ENCODE results near the gene SLC19A2. TPM values are rescaled to one million over a fixed set of nuclear protein-coding genes. Genes with fewer than 3 reads are reported as not detected.

Gene SLC19A2
- total and polyA plus RNA-seq, 7 experiments from 2014 or later = 0.53 to 5.9 (median 3.8) TPM

DNA sequence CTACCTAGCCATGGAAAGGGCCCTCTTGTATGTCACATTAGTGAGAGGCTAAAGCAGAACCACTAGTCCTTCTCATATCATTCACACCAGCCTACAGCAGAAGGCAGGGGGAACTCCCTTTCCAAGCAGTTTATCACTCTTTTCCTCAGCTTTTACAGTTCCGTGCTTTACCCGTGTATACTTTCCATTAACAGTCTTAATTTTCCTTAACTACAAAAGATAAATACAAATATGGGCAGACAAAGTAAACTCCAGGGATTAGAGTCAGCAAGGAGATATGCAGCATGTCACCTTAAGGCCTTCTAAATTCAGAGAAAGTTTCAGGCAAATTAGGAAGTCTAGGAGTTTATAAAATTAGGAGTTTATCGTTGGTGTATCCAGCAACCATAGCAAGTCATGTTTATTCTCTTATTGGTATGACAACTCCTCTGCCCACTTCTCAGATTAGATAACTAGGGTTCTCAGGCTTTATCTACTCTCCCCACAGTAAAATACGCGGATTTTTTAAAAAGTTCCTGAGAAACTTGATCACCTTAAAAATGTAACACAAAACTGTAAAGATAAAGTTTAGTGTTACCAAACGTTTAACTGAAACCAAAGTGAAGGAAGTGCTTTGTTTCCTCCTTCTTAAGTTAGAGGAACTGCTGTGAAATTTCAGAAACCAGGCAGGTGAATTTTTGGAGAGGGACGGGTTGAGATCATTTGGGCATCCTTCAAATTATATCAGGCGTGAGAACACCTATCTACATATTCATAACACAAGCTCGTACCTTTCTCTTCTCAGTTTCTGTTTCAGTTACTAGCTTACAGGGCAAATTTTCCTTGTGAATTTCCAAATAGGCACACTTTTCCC is 42.7 kb upstream of the SLC19A2 start:
- Mint-ChIP-seq H3K4me1 (peaks cover 0 to 18% (median 10%) of the 10 kb centered on the region in 7 donors), H3K27ac (peak overlapping the region in 1 of 9 donors; percentile 43), H3K9me3 (no peaks in the 10 kb centered on the region), H3K36me3 (peaks cover 0 to 16% (median 3%) of the 10 kb centered on the region in 5 donors), H3K4me3 (peak overlapping the region in 7 of 10 donors; percentile 3 to 56 (median 44)), H3K27me3 (no peaks in the 10 kb centered on the region)
- Histone ChIP-seq H3K36me3 (ENCODE audit: control insufficient read depth in 2 of 3, insufficient read depth in 3 of 3, low read length in 3 of 3) (no peaks in the 10 kb centered on the region), H3K4me1 (ENCODE audit: control insufficient read depth in 2 of 2, insufficient read depth in 2 of 2, low read length in 2 of 2) (no peaks in the 10 kb centered on the region), H3K27ac (ENCODE audit: low read depth, low read length) (no peak overlapping the region), H3K27me3 (ENCODE audit: control insufficient read depth in 2 of 2, insufficient read depth in 2 of 2, low read length in 2 of 2) (no peaks in the 10 kb centered on the region), H3K4me3 (ENCODE audit: low read length) (no peak overlapping the region), H3K9me3 (ENCODE audit: control insufficient read depth in 2 of 3, low read length in 3 of 3) (no peaks in the 10 kb centered on the region)
- ATAC-seq (no peak), DNase-seq (no peak)
- ChIA-PET CTCF (interaction anchor here (0.6 to 1.4 kb wide), 3 partner anchors 21 to 1185 kb away, joined by 3 read pairs; no protein-coding TSS in a partner anchor), POLR2A (no interaction called here)
- intact Hi-C loops (cut with micrococcal nuclease) = no loop called here

DNA sequence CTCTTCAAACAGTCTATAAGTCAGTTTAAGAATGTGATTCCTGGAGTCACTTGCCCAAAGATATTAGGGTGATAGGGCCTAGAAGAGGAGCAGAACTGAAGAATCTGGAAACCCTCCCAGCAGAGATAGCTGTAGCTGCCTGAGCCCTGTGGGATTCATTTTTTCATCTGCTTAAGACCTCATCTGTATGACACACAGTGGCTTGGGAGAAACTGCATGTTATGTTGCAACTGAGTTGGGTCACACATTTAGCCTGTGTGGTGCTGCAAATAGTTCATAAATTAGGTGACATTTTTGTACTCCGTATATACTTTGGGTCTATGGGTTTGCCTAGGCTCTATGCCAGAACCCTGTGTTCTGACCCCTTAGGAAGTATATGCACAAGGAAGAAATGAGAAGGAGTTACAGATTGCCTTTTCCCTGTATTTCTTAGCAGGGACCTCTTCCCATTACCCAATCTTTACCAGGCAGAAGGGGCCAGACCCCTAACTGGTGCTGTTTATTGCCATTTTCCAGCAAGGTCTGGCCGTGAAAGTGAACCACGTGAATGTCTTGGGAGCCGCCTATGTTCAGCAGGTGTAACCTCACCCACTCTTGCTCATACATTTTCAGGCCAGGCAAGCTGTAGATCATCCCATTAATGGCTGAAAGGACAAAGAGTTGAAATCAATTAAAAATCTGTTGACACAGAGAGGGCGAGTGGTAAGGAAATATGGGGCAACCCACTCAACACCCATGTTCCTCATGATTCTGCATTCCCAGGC is 41.9 kb upstream of the SLC19A2 start:
- H3K4me3 Mint-ChIP-seq = no peak overlapping the region
- no peak overlapping the region for H3K27ac ChIP-seq (ENCODE audit: low read depth, low read length)
- DNase-seq = no peak
- intact Hi-C loops (cut with micrococcal nuclease) = no loop called here
- ChIA-PET POLR2A (no interaction called here), CTCF (no interaction called here)
- H3K36me3 ChIP-seq (ENCODE audit: control insufficient read depth in 2 of 3, insufficient read depth in 3 of 3, low read length in 3 of 3) = no peaks in the 10 kb centered on the region
- H3K9me3 Mint-ChIP-seq = no peaks in the 10 kb centered on the region
- H3K9me3 ChIP-seq (ENCODE audit: control insufficient read depth in 2 of 3, low read length in 3 of 3) = no peaks in the 10 kb centered on the region
- no peaks in the 10 kb centered on the region for H3K27me3 ChIP-seq (ENCODE audit: control insufficient read depth in 2 of 2, insufficient read depth in 2 of 2, low read length in 2 of 2)
- no peaks in the 10 kb centered on the region for H3K27me3 Mint-ChIP-seq
- H3K4me3 ChIP-seq (ENCODE audit: low read length) = no peak overlapping the region
- no peak for ATAC-seq
- H3K36me3 Mint-ChIP-seq = peaks cover 0 to 13% (median 3%) of the 10 kb centered on the region in 5 donors
- no peaks in the 10 kb centered on the region for H3K4me1 ChIP-seq (ENCODE audit: control insufficient read depth in 2 of 2, insufficient read depth in 2 of 2, low read length in 2 of 2)
- H3K4me1 Mint-ChIP-seq = peaks cover 0 to 18% (median 10%) of the 10 kb centered on the region in 7 donors
- no peak overlapping the region for H3K27ac Mint-ChIP-seq

DNA sequence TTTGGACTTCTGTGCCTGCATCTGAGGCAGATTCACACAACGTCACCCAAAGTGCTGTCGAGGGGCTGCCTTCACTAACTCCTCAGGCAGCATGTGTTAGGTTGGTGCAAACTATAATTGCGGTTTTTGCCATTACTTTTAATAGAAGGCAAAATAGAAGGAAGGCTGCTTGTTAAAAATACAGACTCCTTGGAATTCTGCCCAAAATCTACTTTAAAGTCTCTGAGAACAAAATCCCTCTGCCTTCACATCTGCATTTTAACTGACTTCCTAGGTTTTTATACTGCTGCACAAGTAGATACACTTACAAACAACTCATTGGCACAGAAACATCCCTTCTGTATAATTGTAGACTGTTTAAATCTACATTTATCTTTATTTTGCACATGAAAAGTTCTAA is 41.3 kb upstream of the SLC19A2 start:
- Mint-ChIP-seq H3K36me3 (peaks cover 0 to 13% (median 4%) of the 10 kb centered on the region in 5 donors), H3K27me3 (no peaks in the 10 kb centered on the region), H3K9me3 (no peaks in the 10 kb centered on the region), H3K27ac (no peak overlapping the region), H3K4me3 (no peak overlapping the region), H3K4me1 (peaks cover 0 to 18% (median 10%) of the 10 kb centered on the region in 7 donors)
- H3K27me3 ChIP-seq (ENCODE audit: control insufficient read depth in 2 of 2, insufficient read depth in 2 of 2, low read length in 2 of 2) = no peaks in the 10 kb centered on the region
- H3K9me3 ChIP-seq (ENCODE audit: control insufficient read depth in 2 of 3, low read length in 3 of 3) = no peaks in the 10 kb centered on the region
- intact Hi-C loops (cut with micrococcal nuclease) = no loop called here
- H3K27ac ChIP-seq (ENCODE audit: low read depth, low read length) = no peak overlapping the region
- H3K4me3 ChIP-seq (ENCODE audit: low read length) = no peak overlapping the region
- DNase-seq (no peak), ATAC-seq (no peak)
- no peaks in the 10 kb centered on the region for H3K36me3 ChIP-seq (ENCODE audit: control insufficient read depth in 2 of 3, insufficient read depth in 3 of 3, low read length in 3 of 3)
- ChIA-PET POLR2A (no interaction called here), CTCF (no interaction called here)
- H3K4me1 ChIP-seq (ENCODE audit: control insufficient read depth in 2 of 2, insufficient read depth in 2 of 2, low read length in 2 of 2) = no peaks in the 10 kb centered on the region

DNA sequence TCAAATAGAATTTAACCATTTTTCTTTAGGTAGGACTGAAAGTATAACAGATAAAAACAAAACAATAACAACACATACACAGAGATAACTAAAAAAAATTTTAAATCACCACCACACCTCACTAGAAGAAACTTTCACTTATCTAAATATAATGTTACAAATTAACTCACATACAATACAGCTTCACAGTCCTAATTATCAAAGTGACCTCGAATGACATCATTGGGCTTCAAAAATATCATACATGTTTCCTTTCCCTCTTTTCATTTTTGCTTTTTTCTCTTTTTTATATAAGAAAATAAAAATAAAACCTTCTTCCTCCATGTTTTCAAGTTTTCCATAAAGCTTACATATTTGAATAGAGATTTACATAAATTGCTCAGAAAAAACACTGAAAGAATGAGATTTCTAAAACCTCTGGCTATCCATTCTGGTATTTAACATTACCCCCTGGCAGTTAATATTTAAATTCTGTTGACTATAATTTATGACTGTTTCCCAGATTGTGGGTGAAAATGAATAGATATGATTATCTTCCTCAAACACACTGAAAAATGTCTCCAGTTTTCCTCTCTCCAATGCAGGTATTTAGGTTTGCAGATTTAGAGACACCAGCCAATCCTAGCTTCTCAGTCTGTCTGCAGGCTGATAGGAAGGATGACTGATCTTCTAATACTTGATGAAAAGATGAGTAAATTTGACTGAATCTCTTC is 40.5 kb upstream of the SLC19A2 start:
- Mint-ChIP-seq H3K27ac (no peak overlapping the region), H3K9me3 (no peaks in the 10 kb centered on the region), H3K27me3 (no peaks in the 10 kb centered on the region), H3K4me3 (no peak overlapping the region), H3K4me1 (peaks cover 0 to 18% (median 10%) of the 10 kb centered on the region in 7 donors), H3K36me3 (peaks cover 0 to 13% (median 8%) of the 10 kb centered on the region in 5 donors)
- no peaks in the 10 kb centered on the region for H3K27me3 ChIP-seq (ENCODE audit: control insufficient read depth in 2 of 2, insufficient read depth in 2 of 2, low read length in 2 of 2)
- ChIA-PET POLR2A (no interaction called here), CTCF (no interaction called here)
- intact Hi-C loops (cut with micrococcal nuclease) = no loop called here
- H3K4me1 ChIP-seq (ENCODE audit: control insufficient read depth in 2 of 2, insufficient read depth in 2 of 2, low read length in 2 of 2) = no peaks in the 10 kb centered on the region
- H3K9me3 ChIP-seq (ENCODE audit: control insufficient read depth in 2 of 3, low read length in 3 of 3) = no peaks in the 10 kb centered on the region
- DNase-seq = no peak
- H3K36me3 ChIP-seq (ENCODE audit: control insufficient read depth in 2 of 3, insufficient read depth in 3 of 3, low read length in 3 of 3) = no peaks in the 10 kb centered on the region
- ATAC-seq = no peak
- H3K27ac ChIP-seq (ENCODE audit: low read depth, low read length) = no peak overlapping the region
- H3K4me3 ChIP-seq (ENCODE audit: low read length) = no peak overlapping the region

DNA sequence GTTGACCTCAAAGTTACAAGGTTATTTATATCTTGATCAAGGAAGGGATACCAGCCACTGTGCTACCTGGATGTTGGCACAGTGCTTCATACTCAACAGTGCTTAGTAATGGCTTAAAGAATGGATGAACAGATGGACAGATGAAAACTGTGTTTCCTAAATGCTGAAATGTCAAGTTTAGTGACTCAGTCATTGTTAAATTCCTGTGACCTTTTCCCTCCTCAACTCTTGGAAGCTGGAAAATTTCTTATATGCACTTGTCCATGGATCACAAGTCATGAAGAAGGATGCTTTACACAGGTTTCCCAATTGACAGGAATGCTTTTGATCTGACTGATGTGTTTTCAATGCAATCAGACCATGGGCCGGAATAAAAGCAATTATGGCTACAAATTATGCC is 39.6 kb upstream of the SLC19A2 start:
- ChIA-PET CTCF (no interaction called here), POLR2A (no interaction called here)
- Mint-ChIP-seq H3K9me3 (no peaks in the 10 kb centered on the region), H3K4me3 (no peak overlapping the region), H3K36me3 (peaks cover 0 to 14% (median 7%) of the 10 kb centered on the region in 5 donors), H3K27me3 (no peaks in the 10 kb centered on the region), H3K27ac (no peak overlapping the region), H3K4me1 (peaks cover 0 to 18% (median 10%) of the 10 kb centered on the region in 7 donors)
- no peak for ATAC-seq
- intact Hi-C loops (cut with micrococcal nuclease) = no loop called here
- Histone ChIP-seq H3K36me3 (ENCODE audit: control insufficient read depth in 2 of 3, insufficient read depth in 3 of 3, low read length in 3 of 3) (no peaks in the 10 kb centered on the region), H3K27ac (ENCODE audit: low read depth, low read length) (no peak overlapping the region), H3K9me3 (ENCODE audit: control insufficient read depth in 2 of 3, low read length in 3 of 3) (no peaks in the 10 kb centered on the region), H3K27me3 (ENCODE audit: control insufficient read depth in 2 of 2, insufficient read depth in 2 of 2, low read length in 2 of 2) (no peaks in the 10 kb centered on the region), H3K4me1 (ENCODE audit: control insufficient read depth in 2 of 2, insufficient read depth in 2 of 2, low read length in 2 of 2) (no peaks in the 10 kb centered on the region), H3K4me3 (ENCODE audit: low read length) (no peak overlapping the region)
- DNase-seq = no peak

DNA sequence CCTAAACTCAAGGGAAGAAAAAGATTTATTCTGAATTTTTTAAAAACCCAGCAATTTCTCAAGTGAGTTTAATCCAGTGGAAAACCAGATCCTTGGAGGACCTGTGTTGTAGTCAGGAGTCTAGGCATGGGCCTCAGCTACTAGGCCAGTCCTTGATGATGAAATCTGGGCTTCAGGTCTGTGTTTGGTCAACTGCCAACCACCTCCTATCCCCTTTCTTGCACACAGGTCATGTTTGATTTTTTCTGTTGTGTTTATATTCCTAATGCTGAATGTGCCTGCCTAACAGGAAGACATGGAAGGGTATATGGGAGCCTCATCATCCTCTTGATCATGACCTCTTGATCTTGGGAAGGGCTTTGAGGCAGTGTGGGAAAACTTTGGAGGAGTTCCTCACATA is 38.2 kb upstream of the SLC19A2 start:
- H3K4me1 Mint-ChIP-seq = peaks cover 0 to 9% (median 6%) of the 10 kb centered on the region in 7 donors
- CTCF ChIA-PET = no interaction called here

More for the DNA sequence above, 38.2 kb upstream of the SLC19A2 start:
- Histone ChIP-seq H3K36me3 (ENCODE audit: control insufficient read depth in 2 of 3, insufficient read depth in 3 of 3, low read length in 3 of 3) (no peaks in the 10 kb centered on the region), H3K4me1 (ENCODE audit: control insufficient read depth in 2 of 2, insufficient read depth in 2 of 2, low read length in 2 of 2) (no peaks in the 10 kb centered on the region), H3K4me3 (ENCODE audit: low read length) (no peak overlapping the region), H3K27me3 (ENCODE audit: control insufficient read depth in 2 of 2, insufficient read depth in 2 of 2, low read length in 2 of 2) (no peaks in the 10 kb centered on the region), H3K9me3 (ENCODE audit: control insufficient read depth in 2 of 3, low read length in 3 of 3) (no peaks in the 10 kb centered on the region), H3K27ac (ENCODE audit: low read depth, low read length) (no peak overlapping the region)
- ATAC-seq (no peak), DNase-seq (no peak)
- intact Hi-C loops (cut with micrococcal nuclease) = no loop called here
- POLR2A ChIA-PET = no interaction called here
- no peaks in the 10 kb centered on the region for H3K27me3 Mint-ChIP-seq
- no peak overlapping the region for H3K27ac Mint-ChIP-seq
- H3K9me3 Mint-ChIP-seq = no peaks in the 10 kb centered on the region
- no peak overlapping the region for H3K4me3 Mint-ChIP-seq
- H3K36me3 Mint-ChIP-seq = peaks cover 0 to 14% (median 4%) of the 10 kb centered on the region in 5 donors

Measured in naive thymus-derived CD4-positive, alpha-beta T cell (primary cell).